HepG2 (cell line): Measurements from ENCODE around the gene VSIG10L. TPM values are rescaled to one million over a fixed set of nuclear protein-coding genes. Genes with fewer than 3 reads are reported as not detected.

Experiments used
- ATAC-seq: fragments of 200-7000 bp; cut with Tn5 transposase; 3 replicates; pipeline ENCODE4 v1.9.1; 2020; ENCODE audit warnings: mild to moderate bottlenecking, moderate library complexity
- BruUV-seq: library from RNA; stranded (reverse); fragments of 400-500 nt; replicated peaks from 2 replicates; lab custom pipeline; 2021; lab: Mats Ljungman, UMichigan
- CTCF ChIA-PET: fragments of 300-600 bp; formaldehyde crosslinking; extraction: SDS; loops from one replicate; lab custom pipeline; 2021; ENCODE audit warnings: low total read pairs, inconsistent platforms, low intra/inter-chr PET ratio; lab: Yijun Ruan, JAX
- POLR2A ChIA-PET: fragments of 350-600 bp; sonication (Branson Sonifier 250); formaldehyde crosslinking; loops from one replicate; lab custom pipeline; 2020; ENCODE audit warnings: antibody characterized with exemption, inconsistent platforms; lab: Yijun Ruan, JAX
- DNase-seq: peaks from one replicate; pipeline ENCODE4 v3.0.0-alpha.2; 2015; ENCODE audit warnings: low spot score
- FAIRE-seq: peaks from 3 replicates; lab custom pipeline; 2011; peaks lifted over from hg19 to GRCh38; lab: Jason Lieb, UNC
- H2AFZ ChIP-seq: one replicate; pipeline ENCODE4 v1.6.1; 2011; ENCODE audit warnings: low read length, inconsistent platforms
- H3K27ac ChIP-seq: fragments of 300-600 bp; 3 replicates; pipeline ENCODE4 v1.8.0; 2011; ENCODE audit warnings: mixed run types, mild to moderate bottlenecking, mixed read lengths, low read length, inconsistent platforms; ENCODE audit not compliant: insufficient read depth; ENCODE audit errors: extremely low read length
- H3K27me3 ChIP-seq, 2 experiments: fragments of 200-600 bp in 1 of 2; 2 replicates in 1 of 2; 3 replicates in 1 of 2; pipeline versions ENCODE4 v1.6.0 to v1.8.0; 2011; ENCODE audit warnings: low read length in 2 of 2, mild to moderate bottlenecking in 2 of 2, moderate library complexity in 2 of 2, inconsistent platforms in 1 of 2; ENCODE audit not compliant: insufficient read depth in 2 of 2, control insufficient read depth in 1 of 2
- H3K36me3 ChIP-seq, 2 experiments: fragments of 200-600 bp in 1 of 2; replicated peaks in 1 of 2; 2 replicates in 1 of 2; 3 replicates in 1 of 2; pipeline versions ENCODE4 v1.5.1 to v1.8.0; 2011; ENCODE audit warnings: low read length in 2 of 2, inconsistent platforms in 1 of 2; ENCODE audit not compliant: insufficient read depth in 2 of 2, control insufficient read depth in 1 of 2
- H3K4me1 ChIP-seq: 2 replicates; pipeline ENCODE4 v1.5.1; 2012; ENCODE audit warnings: low read length, inconsistent platforms; ENCODE audit not compliant: insufficient read depth
- H3K4me2 ChIP-seq: 2 replicates; pipeline ENCODE4 v1.6.0; 2011; ENCODE audit warnings: low read depth, low read length, inconsistent platforms
- H3K4me3 ChIP-seq, 3 experiments: fragments of 200-600 bp in 1 of 3; sonication (generic), shearing (Covaris generic) in 1 of 3; replicated peaks in 1 of 3; 2 replicates each; pipeline ENCODE4 v1.5.1; 2011 to 2016; ENCODE audit warnings: low read length in 3 of 3, inconsistent platforms in 2 of 3, low read depth in 2 of 3, mild to moderate bottlenecking in 2 of 3, control low read depth in 1 of 3, mixed read lengths in 1 of 3; ENCODE audit not compliant: insufficient read depth in 1 of 3
- H3K79me2 ChIP-seq: one replicate; pipeline ENCODE4 v1.6.1; 2011; ENCODE audit warnings: low read length, inconsistent platforms; ENCODE audit not compliant: insufficient read depth
- H3K9ac ChIP-seq: 2 replicates; pipeline ENCODE4 v1.6.0; 2011; ENCODE audit warnings: mild to moderate bottlenecking, low read depth, low read length, inconsistent platforms; ENCODE audit not compliant: insufficient read depth
- H3K9me3 ChIP-seq: 2 replicates; pipeline ENCODE4 v1.5.1; 2012; ENCODE audit warnings: mild to moderate bottlenecking, low read length
- H4K20me1 ChIP-seq: 2 replicates; pipeline ENCODE4 v1.6.0; 2011; ENCODE audit warnings: inconsistent platforms, mild to moderate bottlenecking, low read length, moderate library complexity; ENCODE audit not compliant: insufficient read depth
- AKAP8 ChIP-seq: sonication (generic); formaldehyde crosslinking; IDR thresholded peaks from 2 replicates; pipeline ENCODE4 v1.5.1; 2020; ENCODE audit warnings: mild to moderate bottlenecking, missing genetic modification reagents
- CSRNP1 ChIP-seq: sonication (generic); formaldehyde crosslinking; IDR thresholded peaks from 2 replicates; pipeline ENCODE4 v1.8.1; 2023; ENCODE audit warnings: mild to moderate bottlenecking, missing genetic modification reagents
- DPF2 ChIP-seq: sonication (generic); formaldehyde crosslinking; IDR thresholded peaks from 2 replicates; pipeline ENCODE4 v1.4.0; 2020; ENCODE audit warnings: mild to moderate bottlenecking, low read depth, missing genetic modification reagents, borderline replicate concordance
- PAF1 ChIP-seq: IDR thresholded peaks from 2 replicates; pipeline ENCODE4 v1.6.1; 2016; ENCODE audit warnings: missing genetic modification reagents, missing compliant biosample characterization
- TAF1 ChIP-seq: sonication (generic); formaldehyde crosslinking; IDR thresholded peaks from 2 replicates; pipeline ENCODE4 v1.4.0; 2020; ENCODE audit warnings: missing genetic modification reagents
- XBP1 ChIP-seq: sonication (generic); formaldehyde crosslinking; IDR thresholded peaks from 2 replicates; pipeline ENCODE4 v1.5.0; 2020; ENCODE audit warnings: missing genetic modification reagents
- ZFP41 ChIP-seq: sonication (generic); formaldehyde crosslinking; IDR thresholded peaks from 2 replicates; pipeline ENCODE4 v1.4.0; 2020; ENCODE audit warnings: mild to moderate bottlenecking, missing genetic modification reagents, borderline replicate concordance
- ZNF317 ChIP-seq: sonication (generic); formaldehyde crosslinking; IDR thresholded peaks from 2 replicates; pipeline ENCODE4 v1.5.0; 2020; ENCODE audit warnings: mild to moderate bottlenecking, missing genetic modification reagents
- ZNF644 ChIP-seq: IDR thresholded peaks from 2 replicates; pipeline ENCODE4 v1.6.1; 2016; ENCODE audit warnings: low read depth
- ZNF746 ChIP-seq: sonication (generic); formaldehyde crosslinking; IDR thresholded peaks from 2 replicates; pipeline ENCODE4 v1.8.0; 2022; ENCODE audit warnings: mild to moderate bottlenecking, missing genetic modification reagents
- ZNF839 ChIP-seq: sonication (generic); formaldehyde crosslinking; IDR thresholded peaks from 2 replicates; pipeline ENCODE4 v1.4.0; 2020; ENCODE audit warnings: missing genetic modification reagents, mild to moderate bottlenecking, borderline replicate concordance
- WGBS: methylation state at CpG from one replicate; pipeline ENCODE4 v1.1.6; 2017; ENCODE audit warnings: low lambda C conversion rate; 5-methylcytosine and 5-hydroxymethylcytosine counted together
- in situ Hi-C: cut with HindIII; loops from 2 replicates; pipeline ENCODE4 v1.10.0; 2017; ENCODE audit warnings: low pct_unique_long_range_greater_than_20kb; ENCODE audit not compliant: extremely low pct_ligation_motif_present
- intact Hi-C: fragments of 100-400 bp; cut with micrococcal nuclease; formaldehyde crosslinking; loops from one replicate; pipeline ENCODE4 v1.10.0; 2022; ENCODE audit not compliant: unreplicated experiment
- polyA plus RNA-seq, 8 experiments: library from polyadenylated mRNA; depleted of rRNA in 3 of 8; stranded (reverse) in 7 of 8; unstranded in 1 of 8; fragments of >200 nt; fragmentation: Illumina TruSeq in 4 of 8; extraction: Trizol in 4 of 8; gene quantifications; 2 replicates each; pipeline versions ENCODE4 v1.2.1 to v1.2.3, GENCODE V29; 2011 to 2016; ENCODE audit warnings: low read depth in 4 of 8, missing spikeins in 1 of 8, mixed read lengths in 1 of 8; ENCODE audit not compliant: insufficient read depth in 1 of 8
- total RNA-seq, 5 experiments: library from RNA; depleted of rRNA; stranded (reverse); fragments of >200 nt; fragmentation: Illumina TruSeq; extraction: Trizol; gene quantifications; 2 replicates each; pipeline ENCODE4 v1.2.3, GENCODE V29; 2016; ENCODE audit warnings: low read depth in 1 of 5
- TF ChIP-seq, protein P1 (sequence below): sonication (generic); IDR thresholded peaks from 2 replicates; pipeline ENCODE4 v1.6.1; 2016; ENCODE audit warnings: low read depth, borderline replicate concordance
- TF ChIP-seq, protein P2 (sequence below): sonication (generic); formaldehyde crosslinking; IDR thresholded peaks from 2 replicates; pipeline ENCODE4 v1.8.0; 2022; ENCODE audit warnings: mild to moderate bottlenecking, missing genetic modification reagents, moderate library complexity
- TF ChIP-seq, protein P3 (sequence below): sonication (generic); formaldehyde crosslinking; IDR thresholded peaks from 2 replicates; pipeline ENCODE4 v1.8.1; 2022; ENCODE audit warnings: low read depth, mild to moderate bottlenecking, missing genetic modification reagents

The VSIG10L gene
- total and polyA plus RNA-seq, 2 of the 13 experiments (the other 11 are each of a cell fraction or from before 2014, with no cell fraction given): 2.7 to 8.5 TPM

DNA sequence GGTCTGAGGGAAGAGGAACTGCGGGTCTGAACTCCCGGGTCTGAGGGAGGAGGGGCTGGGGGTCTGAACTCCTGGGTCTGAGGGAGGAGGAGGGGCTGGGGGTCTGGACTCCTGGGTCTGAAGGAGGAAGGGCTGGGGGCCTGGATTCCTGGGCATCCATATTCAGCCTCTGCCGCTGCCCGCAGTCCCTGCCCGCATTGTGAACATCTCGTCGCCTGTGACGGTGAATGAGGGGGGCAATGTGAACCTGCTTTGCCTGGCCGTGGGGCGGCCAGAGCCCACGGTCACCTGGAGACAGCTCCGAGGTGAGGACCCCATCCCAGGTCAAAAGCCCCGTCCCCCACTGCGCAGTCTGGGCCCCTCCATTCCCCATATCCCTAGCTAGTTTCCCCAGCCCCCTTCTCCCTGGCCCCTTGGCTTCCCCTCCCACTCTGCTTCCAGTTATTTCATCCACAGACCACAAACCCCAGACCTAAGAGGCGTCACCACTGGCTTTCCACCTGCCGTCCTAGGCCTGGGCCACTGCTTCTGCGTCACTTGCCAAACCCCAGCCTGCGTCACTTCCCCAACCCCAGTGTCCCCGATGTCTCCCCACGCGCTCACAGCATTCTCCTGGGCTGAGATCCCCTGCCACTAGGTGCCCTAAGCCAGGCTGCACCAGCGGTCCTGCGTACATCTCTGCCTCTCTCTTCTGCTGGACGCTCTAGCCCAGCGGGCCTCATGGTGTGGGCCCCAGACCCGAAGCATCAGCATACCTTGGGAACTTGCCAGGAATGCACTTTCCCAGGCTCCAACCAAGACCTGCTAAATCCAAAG lies 16.6 kb downstream of the VSIG10L start:
- WGBS: 22% methylated on average over 14 of the region's 26 CpGs
- H3K36me3 ChIP-seq: peaks cover 0 to 3% of the 10 kb centered on the region in 2 experiments; a peak in 1 of 5 replicates
- ChIA-PET POLR2A (interaction anchor here (1.3 kb wide), 1 partner anchor 40 kb away, joined by 3 read pairs; the partner anchor contains the start of gene ETFB), CTCF (no interaction called here)
- no peak overlapping the region for H3K27ac ChIP-seq
- H3K79me2 ChIP-seq: no peaks in the 10 kb centered on the region
- peaks cover 20% of the 10 kb centered on the region for H3K4me1 ChIP-seq
- no peak overlapping the region for H2AFZ ChIP-seq
- H3K4me3 ChIP-seq: no peak overlapping the region
- H3K9ac ChIP-seq: no peak overlapping the region
- no peak for FAIRE-seq
- no peaks in the 10 kb centered on the region for H4K20me1 ChIP-seq
- H3K4me2 ChIP-seq: no peak overlapping the region
- peak; percentile 25 for ATAC-seq
- no peaks in the 10 kb centered on the region for H3K9me3 ChIP-seq
- intact Hi-C loops (no loop called here), in situ Hi-C loops (no loop called here)
- DNase-seq: no peak
- peaks cover 8 to 44% of the 10 kb centered on the region in 2 experiments; a peak in 4 of 5 replicates for H3K27me3 ChIP-seq
- no TSS peak for BruUV-seq
- TF ChIP-seq XBP1 (CRISPR knock-in tag) (no peak), DPF2 (no peak), CSRNP1 (CRISPR knock-in tag) (no peak), ZNF839 (CRISPR knock-in tag) (no peak), ZNF746 (no peak), AKAP8 (CRISPR knock-in tag) (no peak), PAF1 (CRISPR knock-in tag) (no peak), ZNF317 (no peak), ZNF644 (no peak), TAF1 (CRISPR knock-in tag) (no peak), ZFP41 (CRISPR knock-in tag) (no peak)
- TF ChIP-seq, protein P1, sequence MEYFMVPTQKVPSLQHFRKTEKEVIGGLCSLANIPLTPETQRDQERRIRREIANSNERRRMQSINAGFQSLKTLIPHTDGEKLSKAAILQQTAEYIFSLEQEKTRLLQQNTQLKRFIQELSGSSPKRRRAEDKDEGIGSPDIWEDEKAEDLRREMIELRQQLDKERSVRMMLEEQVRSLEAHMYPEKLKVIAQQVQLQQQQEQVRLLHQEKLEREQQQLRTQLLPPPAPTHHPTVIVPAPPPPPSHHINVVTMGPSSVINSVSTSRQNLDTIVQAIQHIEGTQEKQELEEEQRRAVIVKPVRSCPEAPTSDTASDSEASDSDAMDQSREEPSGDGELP: no peak
- TF ChIP-seq, protein P2, sequence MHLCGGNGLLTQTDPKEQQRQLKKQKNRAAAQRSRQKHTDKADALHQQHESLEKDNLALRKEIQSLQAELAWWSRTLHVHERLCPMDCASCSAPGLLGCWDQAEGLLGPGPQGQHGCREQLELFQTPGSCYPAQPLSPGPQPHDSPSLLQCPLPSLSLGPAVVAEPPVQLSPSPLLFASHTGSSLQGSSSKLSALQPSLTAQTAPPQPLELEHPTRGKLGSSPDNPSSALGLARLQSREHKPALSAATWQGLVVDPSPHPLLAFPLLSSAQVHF (CRISPR knock-in tag): no peak
- TF ChIP-seq, protein P3, sequence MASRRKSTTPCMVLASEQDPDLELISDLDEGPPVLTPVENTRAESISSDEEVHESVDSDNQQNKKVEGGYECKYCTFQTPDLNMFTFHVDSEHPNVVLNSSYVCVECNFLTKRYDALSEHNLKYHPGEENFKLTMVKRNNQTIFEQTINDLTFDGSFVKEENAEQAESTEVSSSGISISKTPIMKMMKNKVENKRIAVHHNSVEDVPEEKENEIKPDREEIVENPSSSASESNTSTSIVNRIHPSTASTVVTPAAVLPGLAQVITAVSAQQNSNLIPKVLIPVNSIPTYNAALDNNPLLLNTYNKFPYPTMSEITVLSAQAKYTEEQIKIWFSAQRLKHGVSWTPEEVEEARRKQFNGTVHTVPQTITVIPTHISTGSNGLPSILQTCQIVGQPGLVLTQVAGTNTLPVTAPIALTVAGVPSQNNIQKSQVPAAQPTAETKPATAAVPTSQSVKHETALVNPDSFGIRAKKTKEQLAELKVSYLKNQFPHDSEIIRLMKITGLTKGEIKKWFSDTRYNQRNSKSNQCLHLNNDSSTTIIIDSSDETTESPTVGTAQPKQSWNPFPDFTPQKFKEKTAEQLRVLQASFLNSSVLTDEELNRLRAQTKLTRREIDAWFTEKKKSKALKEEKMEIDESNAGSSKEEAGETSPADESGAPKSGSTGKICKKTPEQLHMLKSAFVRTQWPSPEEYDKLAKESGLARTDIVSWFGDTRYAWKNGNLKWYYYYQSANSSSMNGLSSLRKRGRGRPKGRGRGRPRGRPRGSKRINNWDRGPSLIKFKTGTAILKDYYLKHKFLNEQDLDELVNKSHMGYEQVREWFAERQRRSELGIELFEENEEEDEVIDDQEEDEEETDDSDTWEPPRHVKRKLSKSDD (CRISPR knock-in tag): no peak
